Measurements from ENCODE around the gene ADGRD2.

ADGRD2 gene

DNA sequence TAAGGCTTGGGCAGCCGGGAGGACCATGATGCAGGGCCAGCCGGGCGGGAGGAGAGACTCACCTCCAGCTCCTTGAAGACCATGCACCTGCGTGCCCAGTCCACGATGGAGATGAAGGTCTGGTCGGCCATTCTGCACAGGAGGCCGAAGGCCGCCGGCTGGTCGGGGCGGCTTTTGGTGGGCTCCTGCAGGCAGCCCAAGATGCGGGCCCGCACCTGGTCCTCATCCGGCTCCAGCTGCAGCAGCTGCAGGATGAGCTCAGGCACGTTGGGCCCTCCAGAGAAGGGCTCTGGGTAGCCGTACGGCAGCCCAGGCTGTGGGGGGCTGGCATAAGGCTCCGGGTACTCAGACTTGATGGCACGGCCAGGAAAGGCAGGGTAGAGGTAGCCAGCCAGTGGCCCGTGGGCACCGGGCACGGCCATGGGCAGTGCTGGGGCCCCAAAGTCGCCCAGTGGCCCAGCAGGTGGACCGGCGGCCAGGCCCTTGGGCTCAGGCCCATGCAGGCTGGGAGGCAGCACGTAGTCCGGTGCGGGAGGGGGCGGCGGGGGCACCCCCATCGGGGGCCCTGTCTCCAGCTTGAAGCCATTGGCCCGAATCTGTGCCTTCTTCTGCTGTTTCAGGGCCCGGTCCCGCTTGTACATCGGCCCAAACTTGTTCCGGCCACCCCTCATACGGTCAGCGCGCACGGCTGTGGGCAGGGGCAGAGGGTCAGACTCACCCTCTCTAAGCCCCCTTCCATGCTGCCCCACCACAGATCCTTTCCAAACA is 50.0 kb downstream of the ADGRD2 start:
- DNase-seq, result no peak

DNA sequence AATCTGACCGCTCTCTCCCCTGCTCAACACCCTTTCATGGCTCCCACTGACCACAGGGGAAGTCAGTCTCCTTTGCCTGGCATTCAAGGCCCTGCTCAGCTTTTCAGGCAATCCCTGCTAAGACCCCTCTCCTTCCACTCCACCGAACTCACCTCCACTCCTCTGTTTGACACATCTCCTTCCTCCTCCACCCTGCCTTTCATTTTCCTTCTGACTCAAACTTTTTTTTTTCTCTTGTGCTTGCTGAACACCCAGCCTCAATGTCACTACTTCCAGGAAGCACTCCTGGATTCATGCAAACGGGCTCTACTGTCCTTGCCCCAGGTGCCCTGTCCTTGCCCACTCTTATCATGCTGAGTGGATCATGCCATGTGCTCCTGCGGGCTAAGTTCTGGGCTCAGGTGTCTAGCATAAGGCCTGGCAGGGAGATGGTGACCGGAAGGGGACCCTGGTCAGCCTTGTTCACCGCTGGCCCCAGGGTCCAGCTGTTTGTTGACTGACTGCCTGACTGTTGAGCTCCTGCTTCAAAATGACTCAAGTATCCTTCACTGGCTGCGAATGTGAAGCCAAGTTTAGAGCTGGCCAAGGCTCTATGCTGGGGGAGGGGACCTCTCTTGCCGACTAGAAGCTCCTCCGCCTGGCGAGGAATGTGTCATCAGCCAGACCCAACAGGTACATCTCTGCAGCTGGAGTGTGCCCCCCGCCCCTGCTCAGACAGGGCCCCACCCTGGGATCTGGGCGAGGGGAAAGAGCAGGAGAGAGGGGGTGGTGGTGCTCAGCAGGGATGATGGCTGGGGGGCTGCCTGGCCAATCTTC is 50.8 kb downstream of the ADGRD2 start:
- DNase-seq, result no peak

DNA sequence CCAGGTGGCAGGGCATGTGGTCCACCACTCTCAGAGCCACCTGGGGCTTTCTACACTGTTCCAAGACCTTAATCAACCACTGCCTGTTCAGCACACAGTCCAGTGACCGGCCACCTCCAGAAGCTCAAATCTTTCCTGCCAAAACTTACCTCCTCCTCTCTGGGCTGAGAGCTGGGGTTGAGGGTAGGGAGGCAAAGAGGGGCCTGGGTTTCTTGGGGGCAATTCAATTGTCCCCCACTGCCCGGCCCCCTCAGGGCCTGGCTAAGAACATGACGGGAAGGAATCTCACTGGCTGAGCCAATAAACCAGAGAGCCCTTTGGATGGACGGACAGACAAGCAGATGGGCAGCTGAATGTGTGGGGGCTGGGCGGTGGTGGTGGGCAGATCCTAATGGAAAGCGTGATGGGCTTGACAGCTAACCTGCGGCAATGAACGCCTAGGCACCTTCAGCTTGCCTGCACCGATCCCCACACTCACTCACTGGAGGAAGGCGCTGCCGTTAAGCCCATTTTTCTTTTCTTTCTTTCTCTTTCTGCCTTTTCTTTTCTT is 51.6 kb downstream of the ADGRD2 start:
- DNase-seq, result no peak

DNA sequence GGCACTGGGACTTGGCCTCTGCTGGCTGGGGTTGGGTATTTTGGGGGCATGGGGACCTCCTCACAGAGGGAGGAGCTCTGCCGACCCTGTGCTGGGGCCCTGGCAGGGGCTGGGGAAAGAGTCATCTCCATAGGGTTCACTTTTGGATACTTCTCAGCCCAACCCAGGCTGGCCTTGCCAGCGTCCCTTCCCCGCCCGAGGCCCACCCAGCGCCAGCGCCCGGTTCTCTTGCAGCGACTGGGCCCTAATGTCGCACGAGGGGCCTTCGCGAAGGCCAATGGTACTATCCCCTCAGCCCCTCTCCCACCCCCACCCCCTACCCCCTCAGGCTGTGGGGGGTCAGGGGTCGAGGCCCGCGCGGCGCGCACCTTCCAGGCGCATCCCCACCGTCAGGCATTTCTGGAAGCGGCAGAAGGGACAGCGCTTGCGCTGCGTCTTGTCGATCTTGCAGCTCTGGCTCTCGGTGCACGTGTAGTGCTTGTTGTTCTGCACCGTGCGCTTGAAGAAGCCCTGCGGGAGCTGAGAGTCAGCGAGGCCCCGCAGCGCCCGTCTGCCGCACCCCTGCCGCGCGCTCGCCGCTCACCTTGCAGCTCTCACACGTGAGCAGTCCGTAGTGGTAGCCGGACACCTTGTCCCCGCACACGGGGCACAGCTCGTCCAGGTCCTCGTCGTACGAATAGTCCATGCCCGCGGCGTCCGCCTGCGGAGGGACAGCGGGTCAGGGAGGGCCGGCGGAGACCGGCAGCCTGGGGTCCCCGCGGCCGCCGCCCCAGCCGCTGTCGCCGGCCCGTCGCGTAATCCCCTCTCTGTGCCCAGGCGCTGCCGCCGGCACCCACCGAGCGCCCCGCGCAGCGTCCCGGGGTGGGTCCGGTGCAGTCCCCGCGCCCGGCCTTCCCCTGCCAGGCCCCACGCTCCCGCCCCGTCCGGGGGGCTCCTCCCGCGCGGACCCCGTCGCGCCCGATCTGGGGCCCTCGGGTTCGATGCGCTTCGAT is 52.8 kb downstream of the ADGRD2 start:
- DNase-seq, result no peak

DNA sequence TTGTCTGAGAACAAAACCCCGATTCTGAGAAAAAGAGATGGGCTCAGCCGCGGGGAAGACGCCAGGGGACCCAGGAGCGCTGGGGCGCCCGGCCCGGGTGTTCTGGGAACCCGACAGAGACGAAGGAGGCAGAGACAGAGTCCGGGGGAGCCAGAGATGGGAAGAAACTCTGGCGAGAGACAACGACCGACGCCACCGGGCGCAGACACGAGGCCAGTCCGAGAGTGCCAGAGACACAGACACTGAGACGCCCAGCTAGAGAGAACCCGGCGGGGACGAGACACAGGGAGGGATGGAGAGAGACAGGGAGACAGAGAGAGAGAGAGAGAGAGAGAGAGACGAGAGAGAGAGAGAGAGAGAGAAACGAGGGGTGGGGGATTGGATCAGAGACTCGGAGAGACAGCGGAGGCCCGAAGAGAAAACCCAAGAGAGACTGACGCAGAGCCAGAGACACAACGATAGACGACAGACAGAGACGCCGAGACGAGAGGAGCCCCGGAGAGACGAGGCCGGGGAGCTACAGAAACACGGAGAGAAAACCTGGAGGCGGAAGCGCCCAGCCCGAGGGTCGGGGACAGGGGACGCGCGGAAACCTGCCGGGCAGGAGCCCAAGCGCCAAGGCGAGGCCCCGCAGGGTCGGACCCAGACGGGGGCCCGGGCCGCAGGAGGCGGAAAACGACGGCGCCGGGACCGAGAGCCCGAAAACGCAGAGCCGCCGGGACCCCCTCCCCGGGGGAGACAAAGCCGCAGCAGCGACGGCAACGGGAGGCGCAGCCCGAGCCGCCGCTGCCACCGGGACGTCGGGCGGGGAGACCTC is 53.7 kb downstream of the ADGRD2 start:
- DNase-seq, result no peak

DNA sequence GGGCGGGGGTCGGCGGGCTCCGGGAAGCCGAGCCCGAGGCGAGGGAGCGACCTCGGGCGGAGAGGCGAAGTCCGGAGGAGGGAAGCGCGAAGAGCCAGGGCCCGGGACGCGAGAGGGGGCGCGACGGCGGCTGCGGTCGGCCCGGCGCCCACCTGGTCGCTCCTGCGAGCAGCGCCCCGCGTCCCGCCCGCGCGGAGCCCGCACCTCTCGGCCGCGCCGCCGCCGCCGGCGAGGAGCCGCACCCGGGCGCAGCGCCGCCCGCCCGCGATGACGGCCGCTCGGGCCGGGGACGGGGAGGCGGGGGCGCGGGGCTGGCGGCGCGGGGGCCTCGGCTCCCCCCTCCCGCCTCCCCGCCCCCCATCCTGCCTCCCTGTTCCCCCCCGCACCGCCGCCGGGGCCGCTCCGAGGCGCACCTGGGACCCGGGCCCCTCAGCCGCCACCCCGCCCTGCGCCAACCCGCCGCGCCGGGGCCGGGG is 54.3 kb downstream of the ADGRD2 start:
- no peak for DNase-seq

DNA sequence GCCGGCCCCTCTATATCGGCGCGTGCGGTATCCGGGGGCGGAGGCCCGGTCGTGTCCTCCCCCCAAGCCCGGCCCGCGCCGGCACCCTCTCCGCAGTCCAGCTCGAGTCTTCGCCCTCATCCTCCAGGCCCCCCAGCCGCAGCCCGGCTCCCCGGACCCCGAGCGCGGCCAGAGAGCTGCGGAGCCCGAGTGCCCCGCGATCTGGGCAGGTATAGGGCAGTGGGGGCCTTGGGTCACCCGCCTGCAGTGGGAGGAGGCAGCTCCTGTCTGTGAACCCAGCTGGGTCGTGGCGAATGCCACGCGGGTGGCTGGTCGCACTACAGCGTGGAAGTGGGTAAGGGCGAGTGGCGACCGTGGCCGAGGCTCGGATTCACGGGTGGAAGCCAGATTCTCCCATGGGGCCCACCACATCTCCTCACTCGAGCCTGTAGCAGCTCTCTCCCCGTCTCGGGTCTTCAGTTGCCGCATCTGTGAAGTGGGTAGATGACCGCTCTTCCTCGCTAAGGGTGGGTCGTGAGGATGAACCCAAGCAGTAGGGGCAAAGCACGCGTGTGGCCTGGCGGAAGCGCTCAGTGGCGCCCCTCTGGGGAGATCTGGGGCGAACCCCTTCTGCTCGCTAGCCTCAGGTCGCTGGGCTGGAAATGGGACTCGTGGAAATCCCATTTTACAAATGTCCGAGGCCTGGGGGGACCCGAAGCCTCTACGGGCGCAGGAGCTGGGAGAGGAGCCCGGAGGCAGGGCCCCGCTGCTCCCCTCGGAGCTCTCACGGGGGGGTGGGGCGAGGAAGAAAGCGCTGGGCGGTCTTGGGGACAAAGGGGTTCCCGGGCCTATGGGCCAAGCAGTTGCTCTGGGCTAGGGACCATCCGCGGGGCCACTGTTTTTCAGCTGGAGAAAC is 55.0 kb downstream of the ADGRD2 start:
- DNase-seq, result no peak

DNA sequence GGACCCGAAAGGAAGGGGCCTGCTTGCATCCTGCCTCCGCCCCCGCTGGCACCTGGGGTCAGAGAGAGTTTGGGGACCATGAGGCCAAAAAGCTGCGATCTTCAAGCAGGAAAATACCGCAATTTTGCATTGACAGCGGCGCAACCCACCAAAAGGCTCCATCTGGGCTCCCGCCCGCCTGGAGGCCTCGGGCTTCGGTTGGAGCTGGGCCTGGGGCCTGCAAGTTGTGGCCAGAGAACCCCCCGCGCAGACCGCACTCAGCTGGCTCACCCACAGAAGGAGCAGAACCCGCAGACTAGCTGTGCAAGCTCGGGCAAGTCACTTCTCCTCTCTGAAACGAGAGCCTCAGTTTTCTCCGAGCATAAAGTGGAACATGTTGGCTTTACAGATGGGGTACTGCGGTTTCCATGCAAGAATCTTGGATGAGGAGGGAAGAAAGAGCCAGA is 55.7 kb downstream of the ADGRD2 start:
- no peak for DNase-seq

DNA sequence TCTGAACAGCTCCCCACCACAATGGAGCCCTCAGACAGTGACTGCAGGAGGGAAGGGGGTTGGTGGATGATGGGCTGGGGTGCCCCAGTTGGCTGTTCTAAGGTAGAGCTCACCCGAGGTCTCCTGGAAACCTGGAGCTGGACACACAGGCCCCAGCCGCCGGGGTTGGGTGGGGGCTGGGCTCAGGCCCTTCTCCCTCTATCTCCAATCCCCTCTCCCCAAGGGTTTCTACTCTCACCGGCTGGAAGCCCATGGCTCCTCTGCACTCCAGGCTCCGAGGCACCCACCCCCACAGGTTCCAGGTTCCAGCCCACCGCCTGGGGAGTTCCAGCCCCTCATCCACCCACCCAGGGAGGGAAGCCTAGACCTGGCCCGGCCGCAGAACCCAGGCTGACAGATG is 56.2 kb downstream of the ADGRD2 start:
- DNase-seq, result no peak

DNA sequence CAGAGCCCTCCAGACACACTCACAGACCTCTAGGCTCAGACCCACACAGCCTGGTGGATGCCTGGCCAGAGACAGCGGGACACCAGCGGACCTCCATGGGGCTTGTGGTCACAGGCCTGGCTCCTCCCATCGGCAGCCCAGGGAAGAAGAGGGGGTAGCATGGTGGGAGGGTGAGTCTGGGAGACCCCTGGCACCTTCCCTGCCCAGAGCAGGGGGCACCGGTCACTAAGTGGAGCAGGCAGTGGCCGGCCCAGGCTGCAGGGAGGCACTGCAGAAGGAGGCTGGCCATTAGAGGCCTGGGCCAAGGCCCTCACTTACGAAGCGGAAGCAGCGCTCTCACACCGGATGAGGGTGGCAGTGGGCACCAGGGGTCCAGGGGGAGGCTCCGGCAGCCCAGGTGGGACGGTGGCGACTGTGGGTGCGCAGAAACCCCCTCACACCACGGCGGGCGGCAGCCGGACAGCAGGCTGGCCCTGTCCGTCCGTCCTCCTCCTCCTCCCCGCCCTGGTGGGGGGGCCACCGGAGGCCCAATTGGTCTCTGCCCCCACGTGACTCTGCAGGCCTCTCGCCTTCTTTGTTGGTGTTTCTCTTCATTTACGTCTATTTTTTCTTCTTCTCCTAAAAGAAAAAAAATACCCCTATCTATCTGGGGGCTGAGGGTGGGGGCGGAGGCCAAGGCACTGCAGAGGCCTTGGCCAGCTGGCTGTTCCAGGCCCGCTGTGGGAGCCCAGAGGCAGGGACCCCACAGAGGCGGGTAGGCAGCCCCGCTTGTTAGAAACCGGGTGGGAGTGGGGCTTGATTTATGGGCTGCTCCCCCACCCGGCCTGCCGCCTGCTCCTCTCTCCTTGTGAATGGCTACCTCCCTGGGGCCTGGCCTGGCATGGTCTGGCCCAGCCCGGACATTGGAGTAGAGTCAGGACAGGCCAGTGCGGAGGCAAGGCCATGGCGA is 57.0 kb downstream of the ADGRD2 start, which contains the start of gene NR5A1:
Gene NR5A1 (minus strand): TSS at position 469 of the 949 bp plus-strand sequence. CDS start 4,004 bp downstream, outside the sequence.
- DNase-seq, result no peak

DNA sequence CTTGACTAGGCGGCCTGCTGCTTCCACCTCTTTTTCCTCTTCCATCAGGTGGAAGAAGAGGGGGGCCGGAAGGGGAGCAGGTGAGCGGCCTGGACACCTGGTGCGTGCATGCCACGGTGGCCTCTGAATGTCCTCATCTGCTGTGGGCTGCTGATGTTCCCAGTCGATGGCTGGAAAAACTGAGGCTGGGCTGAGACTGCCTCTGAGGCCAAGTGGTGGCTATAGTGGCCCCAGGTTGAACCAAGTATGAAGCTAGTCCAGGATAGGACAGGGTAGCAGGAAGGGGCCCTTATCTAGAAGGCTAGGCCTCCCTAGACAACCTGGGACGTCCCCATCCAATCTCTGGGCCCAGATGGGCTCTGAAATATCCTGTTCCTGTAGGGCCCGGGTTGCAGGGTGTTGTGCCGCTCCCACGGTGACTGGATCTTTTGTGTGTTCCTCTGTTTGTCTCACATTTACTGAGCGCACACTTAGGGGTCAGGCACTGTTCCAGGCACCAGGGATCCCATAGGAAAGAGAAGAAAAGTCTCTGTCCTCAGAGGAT is 57.7 kb downstream of the ADGRD2 start:
- no peak for DNase-seq

DNA sequence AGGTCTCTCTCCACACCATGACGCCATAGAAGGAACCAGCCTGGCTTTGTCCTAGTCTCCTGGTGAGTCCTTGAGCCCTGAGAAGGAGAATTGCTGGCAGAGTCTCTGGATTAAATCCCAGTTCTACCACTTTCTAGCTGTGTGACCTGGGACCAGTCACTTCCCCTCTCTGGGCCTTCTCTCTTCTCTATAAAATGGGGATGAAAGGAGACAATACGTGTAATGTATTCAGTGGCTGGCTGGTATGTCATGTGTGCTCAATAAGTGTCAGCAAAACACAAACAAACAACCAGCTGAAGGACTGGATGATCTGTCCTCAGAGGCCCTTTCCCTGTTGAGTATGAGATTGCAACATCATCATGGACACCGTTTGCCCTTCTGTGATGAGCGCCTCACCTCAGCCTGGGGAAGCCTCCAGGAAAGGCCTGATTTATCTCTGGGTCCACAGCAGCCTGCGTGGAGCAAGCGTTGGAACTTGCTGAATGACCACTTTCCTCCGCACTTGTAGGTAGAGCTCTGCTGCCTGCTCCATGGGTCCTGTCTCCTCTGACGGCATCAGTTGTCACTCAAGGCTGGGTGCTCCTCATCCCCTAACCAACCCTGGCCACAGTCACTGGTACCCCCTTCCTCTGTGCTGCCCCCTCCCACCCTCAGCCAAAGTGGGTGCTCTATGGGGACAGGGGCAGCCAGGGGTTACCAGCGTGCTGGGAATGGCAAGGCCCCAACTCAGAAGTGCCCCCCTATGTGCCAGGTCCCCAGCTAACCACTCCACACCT is 60.6 kb downstream of the ADGRD2 start:
- no peak for DNase-seq

DNA sequence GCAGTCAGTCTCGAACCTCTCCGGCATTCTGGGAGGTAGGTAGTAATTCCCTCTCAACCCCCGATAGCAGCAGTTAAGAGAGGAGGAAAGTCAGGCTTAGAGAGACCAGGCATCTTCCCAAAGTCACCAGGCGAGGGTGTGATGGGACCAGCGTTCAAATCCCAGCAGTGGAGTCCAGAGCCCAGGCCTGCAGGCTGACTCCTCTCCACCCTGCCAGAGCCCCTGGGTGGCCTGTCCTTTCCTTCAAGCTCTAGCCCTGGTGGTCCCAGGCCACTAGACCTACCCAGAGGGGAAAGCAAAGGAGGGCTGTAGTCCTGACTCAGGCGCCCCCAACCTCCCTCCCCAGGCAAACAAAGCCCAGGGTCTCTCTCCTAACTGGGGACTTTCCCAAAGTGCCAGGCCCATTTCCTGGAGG is 61.2 kb downstream of the ADGRD2 start:
- DNase-seq, result no peak

DNA sequence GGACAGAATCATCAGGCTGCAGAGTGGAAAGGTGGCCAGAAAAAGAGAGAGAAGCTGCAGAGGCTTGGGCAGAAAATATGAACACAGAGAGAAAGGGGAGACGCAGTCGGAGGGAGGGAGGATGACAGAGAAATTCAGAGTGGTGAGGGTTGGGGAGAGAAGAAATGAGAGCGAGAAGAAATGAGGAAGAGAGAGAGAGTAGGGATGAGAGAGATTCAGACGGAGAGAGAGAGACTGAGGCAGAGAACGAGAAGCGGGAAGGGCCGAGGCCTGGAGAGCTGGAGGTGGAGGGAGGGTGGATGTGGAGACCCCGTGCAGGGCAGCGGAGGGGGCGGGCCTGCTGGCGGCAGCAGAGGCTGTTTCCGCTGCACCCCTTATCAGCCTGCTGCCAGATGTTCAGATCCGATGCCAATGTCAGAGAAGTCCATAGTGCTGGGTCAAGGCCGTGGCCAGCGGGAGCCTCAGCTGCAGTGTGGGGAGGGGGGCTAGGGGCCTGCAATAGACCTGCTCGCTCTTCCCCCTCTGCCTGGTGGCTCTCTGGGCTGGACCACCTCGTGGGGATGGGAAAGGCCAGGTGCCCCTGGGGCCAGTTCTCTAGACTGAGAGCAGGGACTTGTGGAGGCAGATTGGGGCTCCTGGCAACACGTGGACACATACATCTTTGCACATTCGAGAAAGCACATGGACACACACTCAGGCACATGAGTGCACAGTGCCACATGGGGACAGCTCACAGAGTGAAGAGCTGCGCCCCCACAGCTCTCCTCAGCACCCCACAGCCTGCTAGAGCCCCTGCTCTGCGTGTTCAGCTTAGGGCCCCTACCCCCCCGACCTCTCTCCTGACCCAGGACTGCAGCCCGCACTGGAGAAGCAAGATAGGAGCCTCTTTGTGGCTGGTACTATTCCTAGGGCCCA is 61.9 kb downstream of the ADGRD2 start:
- no peak for DNase-seq

DNA sequence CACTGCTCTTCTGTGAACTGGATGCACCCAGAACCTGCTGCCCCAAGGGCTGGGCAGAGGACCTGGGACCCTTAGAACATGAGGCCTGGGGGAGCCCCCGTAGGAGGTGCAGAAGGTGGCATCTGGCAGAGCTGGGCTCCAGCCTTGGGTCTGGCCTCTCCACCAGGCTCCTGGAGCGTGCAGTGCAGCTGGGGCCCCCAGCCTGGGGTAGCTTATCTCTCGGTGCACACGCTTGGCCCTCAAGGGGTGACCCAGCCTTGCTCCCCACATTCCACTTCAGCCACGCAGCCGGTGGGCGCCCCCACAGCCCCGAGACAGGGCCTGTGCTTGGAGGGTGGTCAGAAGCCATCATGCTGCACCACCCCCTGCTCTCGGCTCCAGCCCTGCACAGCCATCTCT is 62.6 kb downstream of the ADGRD2 start:
- DNase-seq, result no peak

DNA sequence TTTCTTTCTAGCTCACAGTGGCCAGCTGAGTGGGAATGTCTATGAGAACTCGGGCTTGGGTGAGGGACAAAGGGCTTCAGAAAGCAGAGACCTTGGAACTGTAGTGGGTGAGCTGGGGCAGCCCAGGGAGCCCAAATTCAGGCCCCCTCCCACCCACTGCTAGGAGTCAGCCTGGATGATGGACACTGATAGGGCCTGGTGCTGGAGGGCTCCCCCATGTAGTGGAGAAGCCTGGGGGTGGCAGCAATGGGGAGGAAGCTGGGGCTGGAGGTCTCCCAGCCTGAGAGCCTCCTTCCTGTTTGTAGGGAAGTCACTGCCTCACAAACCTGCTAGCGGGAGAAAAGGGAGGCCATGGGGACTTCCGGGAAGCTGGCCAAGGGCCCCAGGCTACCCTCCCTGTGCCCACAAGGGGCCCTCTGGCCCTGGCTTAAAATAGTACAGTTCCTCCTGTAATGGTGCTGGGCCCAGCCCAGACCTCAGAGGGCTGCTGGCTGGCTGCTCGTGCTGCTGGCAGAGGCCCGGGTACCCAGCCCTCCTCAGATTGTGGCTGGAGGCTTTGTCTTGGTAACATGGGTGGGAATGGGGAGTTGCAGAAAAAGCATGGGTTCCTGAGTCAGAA is 63.2 kb downstream of the ADGRD2 start:
- DNase-seq, result no peak

Data from activated CD4-positive, CD25-positive, alpha-beta regulatory T cell treated with anti-CD3 and anti-CD28 coated beads, Interleukin-2, amount 50 U/mL, for 72 hours (primary cell).